Measurements from ENCODE around the gene TDRD7.
"Not testable (repeated sequence)": the region's sequence is repeated elsewhere in the genome, so short reads cannot be mapped to it uniquely, and the experiment has no call there.

TDRD7 gene

GRCh38 chr9:97479496-97480159 lies 67.7 kb downstream of the TDRD7 start:
- DNase-seq (ENCODE audit: low spot score), result no peak

GRCh38 chr9:97480174-97480573 lies 68.3 kb downstream of the TDRD7 start:
- DNase-seq (ENCODE audit: low spot score), result no peak

- no peak for DNase-seq (ENCODE audit: low spot score)
Observed at GRCh38 chr9:97480749-97481148, 68.9 kb downstream of the TDRD7 start.

GRCh38 chr9:97484134-97484533 lies 72.2 kb downstream of the TDRD7 start:
- DNase-seq (ENCODE audit: low spot score), result no peak

GRCh38 chr9:97487107-97487506 lies 75.2 kb downstream of the TDRD7 start:
- no peak for DNase-seq (ENCODE audit: low spot score)

- no peak for DNase-seq (ENCODE audit: low spot score)
Observed at GRCh38 chr9:97487861-97488260, 76.0 kb downstream of the TDRD7 start.

GRCh38 chr9:97491216-97491999 lies 79.5 kb downstream of the TDRD7 start:
- no peak for DNase-seq (ENCODE audit: low spot score)

GRCh38 chr9:97497558-97498375 lies 85.9 kb downstream of the TDRD7 start:
- DNase-seq (ENCODE audit: low spot score), result not testable (repeated sequence)

GRCh38 chr9:97498846-97499245 lies 87.0 kb downstream of the TDRD7 start:
- not testable (repeated sequence) for DNase-seq (ENCODE audit: low spot score)

- no peak for DNase-seq (ENCODE audit: low spot score)
Observed at GRCh38 chr9:97500263-97500662, 88.4 kb downstream of the TDRD7 start.

- DNase-seq (ENCODE audit: low spot score), result no peak
Observed at GRCh38 chr9:97500765-97501176, 88.9 kb downstream of the TDRD7 start.

- DNase-seq (ENCODE audit: low spot score), result peak; percentile 97
Observed at GRCh38 chr9:97501177-97501971, 89.5 kb downstream of the TDRD7 start, which contains the start of gene TMOD1. TSS of gene TMOD1 (plus strand) at chr9:97501666. CDS start at chr9:97524189, 22,523 bp downstream.

- no peak for DNase-seq (ENCODE audit: low spot score)
Observed at GRCh38 chr9:97501972-97502221, 90.0 kb downstream of the TDRD7 start.

GRCh38 chr9:97502222-97502983 lies 90.5 kb downstream of the TDRD7 start:
- peak; percentile 46 for DNase-seq (ENCODE audit: low spot score)

- peak; percentile 37 for DNase-seq (ENCODE audit: low spot score)
Observed at GRCh38 chr9:97502984-97503861, 91.3 kb downstream of the TDRD7 start.

- no peak for DNase-seq (ENCODE audit: low spot score)
Observed at GRCh38 chr9:97503862-97504210, 91.9 kb downstream of the TDRD7 start.

- no peak for DNase-seq (ENCODE audit: low spot score)
Observed at GRCh38 chr9:97504381-97505216, 92.7 kb downstream of the TDRD7 start.

- DNase-seq (ENCODE audit: low spot score), result no peak
Observed at GRCh38 chr9:97505845-97506244, 93.9 kb downstream of the TDRD7 start.

GRCh38 chr9:97506306-97506705 lies 94.4 kb downstream of the TDRD7 start:
- no peak for DNase-seq (ENCODE audit: low spot score)

Measured in HuH-7.5 (cell line).